Measurements from ENCODE around the gene EDC4.

The EDC4 gene

DNA sequence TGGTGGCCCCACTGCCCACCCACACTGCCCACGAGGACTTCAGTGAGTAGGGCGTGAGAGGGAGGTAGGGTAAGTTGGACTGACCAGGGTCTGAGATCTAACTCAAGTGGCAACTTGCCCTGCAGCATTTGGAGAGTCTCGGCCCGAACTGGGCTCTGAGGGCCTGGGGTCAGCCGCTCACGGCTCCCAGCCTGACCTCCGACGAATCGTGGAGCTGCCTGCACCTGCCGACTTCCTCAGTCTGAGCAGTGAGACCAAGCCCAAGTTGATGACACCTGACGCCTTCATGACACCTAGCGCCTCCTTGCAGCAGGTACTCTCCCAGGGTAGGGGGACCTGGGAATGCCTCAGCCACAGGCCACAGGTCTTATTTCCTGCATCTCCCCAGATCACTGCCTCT is 6.6 kb downstream of the EDC4 start:
- no peak overlapping the region for H3K27ac ChIP-seq (replicated peaks)
- DNase-seq (ENCODE audit: low read depth in 1 of 2, low spot score in 1 of 2) = no peak
- no peak for TF ChIP-seq POLR2AphosphoS5 (IDR thresholded peaks at IDR 0.05; ENCODE audit: low read depth)
- TF ChIP-seq GABPA (IDR thresholded peaks at IDR 0.05; ENCODE audit: low read depth) = no peak
- no peak for TF ChIP-seq SPI1 (IDR thresholded peaks at IDR 0.05; ENCODE audit: borderline replicate concordance, low read depth)
- TF ChIP-seq, protein P1, sequence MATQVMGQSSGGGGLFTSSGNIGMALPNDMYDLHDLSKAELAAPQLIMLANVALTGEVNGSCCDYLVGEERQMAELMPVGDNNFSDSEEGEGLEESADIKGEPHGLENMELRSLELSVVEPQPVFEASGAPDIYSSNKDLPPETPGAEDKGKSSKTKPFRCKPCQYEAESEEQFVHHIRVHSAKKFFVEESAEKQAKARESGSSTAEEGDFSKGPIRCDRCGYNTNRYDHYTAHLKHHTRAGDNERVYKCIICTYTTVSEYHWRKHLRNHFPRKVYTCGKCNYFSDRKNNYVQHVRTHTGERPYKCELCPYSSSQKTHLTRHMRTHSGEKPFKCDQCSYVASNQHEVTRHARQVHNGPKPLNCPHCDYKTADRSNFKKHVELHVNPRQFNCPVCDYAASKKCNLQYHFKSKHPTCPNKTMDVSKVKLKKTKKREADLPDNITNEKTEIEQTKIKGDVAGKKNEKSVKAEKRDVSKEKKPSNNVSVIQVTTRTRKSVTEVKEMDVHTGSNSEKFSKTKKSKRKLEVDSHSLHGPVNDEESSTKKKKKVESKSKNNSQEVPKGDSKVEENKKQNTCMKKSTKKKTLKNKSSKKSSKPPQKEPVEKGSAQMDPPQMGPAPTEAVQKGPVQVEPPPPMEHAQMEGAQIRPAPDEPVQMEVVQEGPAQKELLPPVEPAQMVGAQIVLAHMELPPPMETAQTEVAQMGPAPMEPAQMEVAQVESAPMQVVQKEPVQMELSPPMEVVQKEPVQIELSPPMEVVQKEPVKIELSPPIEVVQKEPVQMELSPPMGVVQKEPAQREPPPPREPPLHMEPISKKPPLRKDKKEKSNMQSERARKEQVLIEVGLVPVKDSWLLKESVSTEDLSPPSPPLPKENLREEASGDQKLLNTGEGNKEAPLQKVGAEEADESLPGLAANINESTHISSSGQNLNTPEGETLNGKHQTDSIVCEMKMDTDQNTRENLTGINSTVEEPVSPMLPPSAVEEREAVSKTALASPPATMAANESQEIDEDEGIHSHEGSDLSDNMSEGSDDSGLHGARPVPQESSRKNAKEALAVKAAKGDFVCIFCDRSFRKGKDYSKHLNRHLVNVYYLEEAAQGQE (IDR thresholded peaks at IDR 0.05; ENCODE audit: insufficient replicate concordance, low read depth) = no peak
- TF ChIP-seq, protein P2, sequence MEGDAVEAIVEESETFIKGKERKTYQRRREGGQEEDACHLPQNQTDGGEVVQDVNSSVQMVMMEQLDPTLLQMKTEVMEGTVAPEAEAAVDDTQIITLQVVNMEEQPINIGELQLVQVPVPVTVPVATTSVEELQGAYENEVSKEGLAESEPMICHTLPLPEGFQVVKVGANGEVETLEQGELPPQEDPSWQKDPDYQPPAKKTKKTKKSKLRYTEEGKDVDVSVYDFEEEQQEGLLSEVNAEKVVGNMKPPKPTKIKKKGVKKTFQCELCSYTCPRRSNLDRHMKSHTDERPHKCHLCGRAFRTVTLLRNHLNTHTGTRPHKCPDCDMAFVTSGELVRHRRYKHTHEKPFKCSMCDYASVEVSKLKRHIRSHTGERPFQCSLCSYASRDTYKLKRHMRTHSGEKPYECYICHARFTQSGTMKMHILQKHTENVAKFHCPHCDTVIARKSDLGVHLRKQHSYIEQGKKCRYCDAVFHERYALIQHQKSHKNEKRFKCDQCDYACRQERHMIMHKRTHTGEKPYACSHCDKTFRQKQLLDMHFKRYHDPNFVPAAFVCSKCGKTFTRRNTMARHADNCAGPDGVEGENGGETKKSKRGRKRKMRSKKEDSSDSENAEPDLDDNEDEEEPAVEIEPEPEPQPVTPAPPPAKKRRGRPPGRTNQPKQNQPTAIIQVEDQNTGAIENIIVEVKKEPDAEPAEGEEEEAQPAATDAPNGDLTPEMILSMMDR (IDR thresholded peaks at IDR 0.05; ENCODE audit: insufficient read depth, low read length) = no peak
- no peaks in the 10 kb centered on the region for H3K27me3 ChIP-seq (ENCODE audit: insufficient read depth, poor library complexity, severe bottlenecking)
- no peak overlapping the region for H3K4me3 ChIP-seq (replicated peaks; ENCODE audit: insufficient read depth, low read length)

DNA sequence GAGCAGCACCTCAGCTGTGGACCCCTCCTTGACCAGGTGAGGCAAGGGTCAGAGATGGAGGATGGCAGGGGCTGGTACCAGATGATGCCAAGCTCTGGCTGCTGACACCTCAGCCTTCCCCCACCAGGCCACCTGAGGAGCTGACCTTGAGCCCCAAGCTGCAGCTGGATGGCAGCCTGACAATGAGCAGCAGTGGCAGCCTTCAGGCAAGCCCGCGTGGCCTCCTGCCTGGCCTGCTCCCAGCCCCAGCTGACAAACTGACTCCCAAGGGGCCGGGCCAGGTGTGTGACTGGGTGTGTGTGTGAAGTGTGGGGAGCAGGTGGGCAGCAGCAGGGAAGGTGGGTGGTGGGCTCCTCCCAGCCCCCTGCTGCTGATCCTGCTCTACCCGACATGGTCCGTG is 7.1 kb downstream of the EDC4 start:
- Histone ChIP-seq H3K4me3 (replicated peaks; ENCODE audit: insufficient read depth, low read length) (no peak overlapping the region), H3K27ac (replicated peaks) (no peak overlapping the region), H3K27me3 (ENCODE audit: insufficient read depth, poor library complexity, severe bottlenecking) (no peaks in the 10 kb centered on the region)
- no peak for DNase-seq (ENCODE audit: low read depth in 1 of 2, low spot score in 1 of 2)
- no peak for TF ChIP-seq SPI1 (IDR thresholded peaks at IDR 0.05; ENCODE audit: borderline replicate concordance, low read depth)
- TF ChIP-seq, protein P2 (IDR thresholded peaks at IDR 0.05; ENCODE audit: insufficient read depth, low read length) = no peak
- TF ChIP-seq POLR2AphosphoS5 (IDR thresholded peaks at IDR 0.05; ENCODE audit: low read depth) = no peak
- no peak for TF ChIP-seq GABPA (IDR thresholded peaks at IDR 0.05; ENCODE audit: low read depth)
- TF ChIP-seq, protein P1 (IDR thresholded peaks at IDR 0.05; ENCODE audit: insufficient replicate concordance, low read depth) = no peak

DNA sequence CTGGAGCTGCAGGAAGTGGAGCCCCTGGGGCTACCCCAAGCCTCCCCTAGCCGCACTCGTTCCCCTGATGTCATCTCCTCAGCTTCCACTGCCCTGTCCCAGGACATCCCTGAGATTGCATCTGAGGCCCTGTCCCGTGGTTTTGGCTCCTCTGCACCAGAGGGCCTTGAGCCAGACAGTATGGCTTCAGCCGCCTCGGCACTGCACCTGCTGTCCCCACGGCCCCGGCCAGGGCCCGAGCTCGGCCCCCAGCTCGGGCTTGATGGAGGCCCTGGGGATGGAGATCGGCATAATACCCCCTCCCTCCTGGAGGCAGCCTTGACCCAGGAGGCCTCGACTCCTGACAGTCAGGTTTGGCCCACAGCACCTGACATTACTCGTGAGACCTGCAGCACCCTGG is 7.7 kb downstream of the EDC4 start:
- TF ChIP-seq, protein P1 (IDR thresholded peaks at IDR 0.05; ENCODE audit: insufficient replicate concordance, low read depth) = no peak
- TF ChIP-seq POLR2AphosphoS5 (IDR thresholded peaks at IDR 0.05; ENCODE audit: low read depth) = no peak
- Histone ChIP-seq H3K4me3 (replicated peaks; ENCODE audit: insufficient read depth, low read length) (no peak overlapping the region), H3K27ac (replicated peaks) (no peak overlapping the region), H3K27me3 (ENCODE audit: insufficient read depth, poor library complexity, severe bottlenecking) (no peaks in the 10 kb centered on the region)
- DNase-seq (ENCODE audit: low read depth in 1 of 2, low spot score in 1 of 2) = no peak
